KBM-7 (cell line): ENCODE results near the gene INPP5D.
"Not testable (repeated sequence)": the region's sequence is repeated elsewhere in the genome, so short reads cannot be mapped to it uniquely, and the experiment has no call there.

Experiments used
- DNase-seq: peaks from one replicate; pipeline ENCODE4 v3.0.0-alpha.2; 2015
- in situ Hi-C: fragments of 300-500 bp; cut with MboI; formaldehyde crosslinking; loops from 2 replicates; pipeline ENCODE4 v1.14.3; 2020; ENCODE audit warnings: low sequenced_read_pairs, low pct_unique_long_range_greater_than_20kb, mixed read lengths

Gene INPP5D

GRCh38 chr2:233184669-233185068 is 124.5 kb downstream of the INPP5D start:
- no peak for DNase-seq
- in situ Hi-C loops, result no loop called here

- in situ Hi-C loops, result no loop called here
- DNase-seq, result no peak
These were observed 125.2 kb downstream of the INPP5D start for GRCh38 chr2:233185330-233185729.

GRCh38 chr2:233185963-233186362 is 125.8 kb downstream of the INPP5D start:
- DNase-seq, result no peak
- in situ Hi-C loops, result no loop called here

GRCh38 chr2:233186851-233187250 is 126.7 kb downstream of the INPP5D start:
- in situ Hi-C loops, result no loop called here
- DNase-seq, result no peak

- in situ Hi-C loops, result no loop called here
- no peak for DNase-seq
These were observed 128.9 kb downstream of the INPP5D start for GRCh38 chr2:233189025-233189424.

GRCh38 chr2:233191016-233191415 is 130.9 kb downstream of the INPP5D start:
- peak; percentile 45 for DNase-seq
- in situ Hi-C loops, result not testable (repeated sequence)

- in situ Hi-C loops, result no loop called here
- no peak for DNase-seq
These were observed 133.6 kb downstream of the INPP5D start for GRCh38 chr2:233193738-233194137.

- DNase-seq, result no peak
- in situ Hi-C loops, result no loop called here
These were observed 134.9 kb downstream of the INPP5D start for GRCh38 chr2:233195027-233195426.

GRCh38 chr2:233197022-233197421 is 136.9 kb downstream of the INPP5D start:
- in situ Hi-C loops, result no loop called here

GRCh38 chr2:233198026-233198425 is 137.9 kb downstream of the INPP5D start:
- DNase-seq, result no peak
- in situ Hi-C loops, result no loop called here

More at GRCh38 chr2:233197022-233197421, 136.9 kb downstream of the INPP5D start:
- no peak for DNase-seq

GRCh38 chr2:233199870-233200269 is 139.7 kb downstream of the INPP5D start:
- in situ Hi-C loops, result no loop called here
- no peak for DNase-seq

GRCh38 chr2:233200790-233201189 is 140.6 kb downstream of the INPP5D start:
- DNase-seq, in situ Hi-C loops: not testable (repeated sequence)

GRCh38 chr2:233201258-233202013 is 141.3 kb downstream of the INPP5D start:
- in situ Hi-C loops, result no loop called here
- DNase-seq, result no peak

- in situ Hi-C loops, result no loop called here
- DNase-seq, result peak; percentile 22
These were observed 142.4 kb downstream of the INPP5D start for GRCh38 chr2:233202531-233202944.

GRCh38 chr2:233203060-233203459 is 142.9 kb downstream of the INPP5D start:
- in situ Hi-C loops, result no loop called here
- no peak for DNase-seq

GRCh38 chr2:233204286-233204936 is 144.3 kb downstream of the INPP5D start:
- in situ Hi-C loops, result no loop called here
- no peak for DNase-seq

GRCh38 chr2:233208382-233209116 is 148.4 kb downstream of the INPP5D start:
- in situ Hi-C loops, result no loop called here
- DNase-seq, result no peak

- no peak for DNase-seq
- in situ Hi-C loops, result no loop called here
These were observed 149.0 kb downstream of the INPP5D start for GRCh38 chr2:233209117-233209532.

GRCh38 chr2:233209533-233210171 is 149.5 kb downstream of the INPP5D start:
- DNase-seq, result no peak
- in situ Hi-C loops, result no loop called here

- in situ Hi-C loops, result no loop called here
- DNase-seq, result no peak
These were observed 150.1 kb downstream of the INPP5D start for GRCh38 chr2:233210281-233210680.
